Astrocyte (in vitro differentiated cells and primary cell): ENCODE results near the gene IGHMBP2. TPM values are rescaled to one million over a fixed set of nuclear protein-coding genes. Genes with fewer than 3 reads are reported as not detected.

ENCODE experiments used
- DNase-seq: peaks from one replicate; pipeline ENCODE4 v3.0.0-alpha.2; 2010; ENCODE audit warnings: low read depth
- FAIRE-seq: peaks from 2 replicates; lab custom pipeline; 2011; peaks lifted over from hg19 to GRCh38; lab: Jason Lieb, UNC
- H2AFZ ChIP-seq: 2 replicates; pipeline ENCODE4 v1.6.0; 2012; ENCODE audit warnings: low read depth, low read length, inconsistent platforms
- H3K27ac ChIP-seq: 2 replicates; pipeline ENCODE4 v1.5.1; 2011; ENCODE audit warnings: low read depth, low read length, inconsistent platforms
- H3K27me3 ChIP-seq: 2 replicates; pipeline ENCODE4 v1.6.0; 2011; ENCODE audit warnings: low read length, inconsistent platforms; ENCODE audit not compliant: insufficient read depth
- H3K36me3 ChIP-seq: 2 replicates; pipeline ENCODE4 v1.5.1; 2011; ENCODE audit warnings: low read length, inconsistent platforms; ENCODE audit not compliant: insufficient read depth
- H3K4me1 ChIP-seq: 2 replicates; pipeline ENCODE4 v1.5.1; 2011; ENCODE audit warnings: low read length, inconsistent platforms; ENCODE audit not compliant: insufficient read depth
- H3K4me2 ChIP-seq: 2 replicates; pipeline ENCODE4 v1.6.0; 2012; ENCODE audit warnings: low read length, inconsistent platforms
- H3K4me3 ChIP-seq: 2 replicates; pipeline ENCODE4 v1.5.1; 2011; ENCODE audit warnings: low read depth, mild to moderate bottlenecking, low read length, inconsistent platforms; ENCODE audit not compliant: insufficient read depth
- H3K79me2 ChIP-seq: 2 replicates; pipeline ENCODE4 v1.6.0; 2012; ENCODE audit warnings: mild to moderate bottlenecking, low read length, inconsistent platforms; ENCODE audit not compliant: insufficient read depth
- H3K9ac ChIP-seq: 2 replicates; pipeline ENCODE4 v1.6.0; 2012; ENCODE audit warnings: mild to moderate bottlenecking, low read length, inconsistent platforms
- H3K9me3 ChIP-seq: 2 replicates; pipeline ENCODE4 v1.5.1; 2012; ENCODE audit warnings: low read depth, mild to moderate bottlenecking, low read length, inconsistent platforms; ENCODE audit not compliant: insufficient read depth
- H4K20me1 ChIP-seq: 2 replicates; pipeline ENCODE4 v1.6.0; 2012; ENCODE audit warnings: low read length, inconsistent platforms; ENCODE audit not compliant: insufficient read depth
- H3K27ac Mint-ChIP-seq: one replicate; pipeline ENCODE4 v1.8.0; 2021; ENCODE audit warnings: mild to moderate bottlenecking, mixed read lengths; ENCODE audit not compliant: unreplicated experiment
- H3K27me3 Mint-ChIP-seq: one replicate; pipeline ENCODE4 v1.8.0; 2021; ENCODE audit warnings: low read depth, mixed read lengths; ENCODE audit not compliant: unreplicated experiment
- H3K36me3 Mint-ChIP-seq: one replicate; pipeline ENCODE4 v1.8.0; 2021; ENCODE audit warnings: low read depth, mixed read lengths; ENCODE audit not compliant: unreplicated experiment
- H3K4me1 Mint-ChIP-seq: one replicate; pipeline ENCODE4 v1.8.0; 2021; ENCODE audit warnings: low read depth, mixed read lengths; ENCODE audit not compliant: unreplicated experiment
- H3K4me3 Mint-ChIP-seq: one replicate; pipeline ENCODE4 v1.8.0; 2021; ENCODE audit warnings: mild to moderate bottlenecking, moderate library complexity, mixed read lengths; ENCODE audit not compliant: unreplicated experiment
- H3K9me3 Mint-ChIP-seq: one replicate; pipeline ENCODE4 v1.8.0; 2021; ENCODE audit warnings: mild to moderate bottlenecking, mixed read lengths; ENCODE audit not compliant: unreplicated experiment
- EZH2 ChIP-seq: IDR thresholded peaks from 2 replicates; pipeline ENCODE4 v1.6.1; 2012; ENCODE audit warnings: mild to moderate bottlenecking, low read length, inconsistent platforms; ENCODE audit not compliant: insufficient read depth
- total RNA-seq: library from RNA; stranded (reverse); gene quantifications from 2 replicates; pipeline ENCODE4 v1.2.1, GENCODE V29; 2021
- TF ChIP-seq, protein P1 (sequence below): IDR thresholded peaks from 2 replicates; pipeline ENCODE4 v1.5.1; 2011; ENCODE audit warnings: low read depth, mild to moderate bottlenecking, inconsistent platforms, low read length, moderate library complexity; ENCODE audit not compliant: insufficient read depth

IGHMBP2 gene
- total RNA-seq, 1 donor from 2014 or later = 14.0 TPM

DNA sequence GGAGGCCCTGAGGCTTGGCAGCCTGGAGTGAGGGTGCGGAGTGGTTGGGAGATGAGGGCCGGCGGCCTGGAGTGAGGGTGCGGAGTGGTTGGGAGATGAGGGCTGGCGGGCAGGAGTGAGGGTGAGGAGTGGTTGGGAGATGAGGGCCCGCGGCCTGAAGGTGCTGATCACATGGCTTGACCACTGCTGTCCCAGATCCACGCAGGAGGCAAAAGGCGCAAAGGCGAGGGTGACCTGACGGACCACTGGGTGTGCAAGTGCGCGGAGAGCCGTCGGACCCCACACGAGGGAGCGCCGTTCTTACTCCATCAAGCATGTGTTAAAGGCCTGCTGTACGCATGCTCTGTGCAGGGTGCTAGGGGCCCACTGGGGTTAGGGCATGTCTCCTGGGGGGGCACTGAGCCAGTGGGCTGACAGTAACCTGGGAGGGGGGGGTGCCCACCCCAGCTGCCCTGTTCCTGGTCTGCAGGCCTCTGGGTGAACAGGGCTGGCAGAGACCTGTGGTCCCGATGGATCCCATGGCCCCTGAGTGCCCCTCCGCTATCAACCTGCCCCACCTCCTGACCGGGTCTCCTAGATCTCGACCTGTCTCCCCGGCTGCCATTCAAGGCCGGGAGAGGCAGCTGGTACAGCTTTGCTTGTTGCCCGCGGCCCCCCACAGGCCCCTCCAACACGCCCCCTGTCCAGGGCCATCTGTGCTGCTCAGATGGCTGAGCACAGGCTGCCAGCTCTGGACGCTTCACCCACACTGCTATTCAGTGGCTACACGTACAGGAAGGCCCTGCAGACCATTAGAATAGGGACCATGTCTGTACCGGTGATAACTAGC is 56.0 kb downstream of the IGHMBP2 start:
- peaks cover 24% of the 10 kb centered on the region for H3K9me3 Mint-ChIP-seq
- no peaks in the 10 kb centered on the region for H3K27me3 ChIP-seq
- H3K4me3 ChIP-seq = no peak overlapping the region
- H3K36me3 ChIP-seq = no peaks in the 10 kb centered on the region
- H3K27ac ChIP-seq = no peak overlapping the region
- H3K9ac ChIP-seq = no peak overlapping the region
- TF ChIP-seq EZH2 = no peak
- TF ChIP-seq, protein P1, sequence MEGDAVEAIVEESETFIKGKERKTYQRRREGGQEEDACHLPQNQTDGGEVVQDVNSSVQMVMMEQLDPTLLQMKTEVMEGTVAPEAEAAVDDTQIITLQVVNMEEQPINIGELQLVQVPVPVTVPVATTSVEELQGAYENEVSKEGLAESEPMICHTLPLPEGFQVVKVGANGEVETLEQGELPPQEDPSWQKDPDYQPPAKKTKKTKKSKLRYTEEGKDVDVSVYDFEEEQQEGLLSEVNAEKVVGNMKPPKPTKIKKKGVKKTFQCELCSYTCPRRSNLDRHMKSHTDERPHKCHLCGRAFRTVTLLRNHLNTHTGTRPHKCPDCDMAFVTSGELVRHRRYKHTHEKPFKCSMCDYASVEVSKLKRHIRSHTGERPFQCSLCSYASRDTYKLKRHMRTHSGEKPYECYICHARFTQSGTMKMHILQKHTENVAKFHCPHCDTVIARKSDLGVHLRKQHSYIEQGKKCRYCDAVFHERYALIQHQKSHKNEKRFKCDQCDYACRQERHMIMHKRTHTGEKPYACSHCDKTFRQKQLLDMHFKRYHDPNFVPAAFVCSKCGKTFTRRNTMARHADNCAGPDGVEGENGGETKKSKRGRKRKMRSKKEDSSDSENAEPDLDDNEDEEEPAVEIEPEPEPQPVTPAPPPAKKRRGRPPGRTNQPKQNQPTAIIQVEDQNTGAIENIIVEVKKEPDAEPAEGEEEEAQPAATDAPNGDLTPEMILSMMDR = no peak
- no peak overlapping the region for H3K4me2 ChIP-seq
- no peaks in the 10 kb centered on the region for H3K4me1 Mint-ChIP-seq
- peaks cover 6% of the 10 kb centered on the region for H3K4me1 ChIP-seq
- no peaks in the 10 kb centered on the region for H4K20me1 ChIP-seq
- peaks cover 3% of the 10 kb centered on the region for H3K36me3 Mint-ChIP-seq
- DNase-seq (no peak), FAIRE-seq (no peak)
- no peak overlapping the region for H3K27ac Mint-ChIP-seq
- H3K9me3 ChIP-seq = peaks cover 3% of the 10 kb centered on the region
- no peak overlapping the region for H3K4me3 Mint-ChIP-seq
- peaks cover 23% of the 10 kb centered on the region for H3K27me3 Mint-ChIP-seq
- no peaks in the 10 kb centered on the region for H3K79me2 ChIP-seq
- H2AFZ ChIP-seq = no peak overlapping the region

DNA sequence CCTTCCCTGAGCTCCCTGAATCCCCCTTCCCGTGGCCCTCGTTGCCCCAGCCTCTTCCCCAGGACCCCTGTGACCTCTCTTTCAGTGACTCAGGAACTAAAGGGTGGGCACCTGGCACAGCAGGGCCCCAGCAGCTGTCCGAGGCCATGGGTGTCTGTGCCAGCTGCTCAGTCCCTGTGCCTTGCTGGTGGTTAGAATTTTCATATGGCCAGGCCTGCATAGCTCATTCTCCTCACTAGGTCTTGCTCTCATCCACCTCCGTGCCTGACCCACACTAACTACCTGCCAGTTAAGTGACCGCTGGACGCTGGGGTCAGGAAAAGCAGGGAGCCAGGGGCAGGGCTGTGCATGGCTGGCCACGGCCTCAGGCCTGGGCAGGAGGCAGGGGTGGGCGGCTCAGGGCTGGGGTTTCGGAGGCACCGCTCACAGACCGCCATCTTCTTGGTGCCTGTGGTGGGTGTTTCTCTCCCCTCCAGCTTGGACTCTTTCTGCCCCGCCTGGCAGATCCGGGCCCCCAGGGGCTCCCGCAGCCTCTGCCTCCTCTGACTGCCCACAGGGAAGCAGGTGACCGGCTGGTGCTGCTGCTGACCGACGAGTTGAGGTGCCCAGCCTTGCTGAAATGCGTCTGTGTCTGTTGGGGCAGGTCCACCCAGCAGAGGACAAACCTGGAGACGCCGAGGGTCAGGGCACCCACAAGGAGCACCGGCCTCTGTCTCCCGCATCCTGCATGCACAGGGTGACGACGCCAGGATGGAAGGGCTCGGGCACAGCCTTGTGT is 56.8 kb downstream of the IGHMBP2 start:
- Mint-ChIP-seq H3K9me3 (peaks cover 24% of the 10 kb centered on the region), H3K27ac (no peak overlapping the region), H3K4me1 (no peaks in the 10 kb centered on the region), H3K36me3 (peaks cover 3% of the 10 kb centered on the region), H3K4me3 (no peak overlapping the region), H3K27me3 (peaks cover 20% of the 10 kb centered on the region)
- peaks cover under 1% of the 10 kb centered on the region for H3K4me1 ChIP-seq
- DNase-seq = no peak
- no peak overlapping the region for H2AFZ ChIP-seq
- no peaks in the 10 kb centered on the region for H3K27me3 ChIP-seq
- no peak overlapping the region for H3K4me2 ChIP-seq
- H3K79me2 ChIP-seq = no peaks in the 10 kb centered on the region
- H3K36me3 ChIP-seq = no peaks in the 10 kb centered on the region
- no peak for FAIRE-seq
- no peak overlapping the region for H3K27ac ChIP-seq
- TF ChIP-seq, protein P1 = no peak
- no peak for TF ChIP-seq EZH2
- H4K20me1 ChIP-seq = no peaks in the 10 kb centered on the region
- H3K9me3 ChIP-seq = peaks cover 3% of the 10 kb centered on the region
- no peak overlapping the region for H3K4me3 ChIP-seq
- H3K9ac ChIP-seq = no peak overlapping the region
